HEK293 (cell line): ENCODE measurements around the gene ABI3BP.

ENCODE experiments used
- KLF9 ChIP-seq: fragments of 450-650 bp; formaldehyde crosslinking; IDR thresholded peaks from 2 replicates; pipeline ENCODE4 v1.5.1; 2016; ENCODE audit warnings: missing biosample characterization, missing genetic modification characterization, low read depth
- MZF1 ChIP-seq: fragments of 450-650 bp; formaldehyde crosslinking; IDR thresholded peaks from 2 replicates; pipeline ENCODE4 v1.5.1; 2017; ENCODE audit warnings: missing biosample characterization, missing genetic modification characterization, borderline replicate concordance
- ZBTB20 ChIP-seq: fragments of 450-650 bp; formaldehyde crosslinking; IDR thresholded peaks from 2 replicates; pipeline ENCODE4 v1.5.1; 2016; ENCODE audit warnings: missing biosample characterization, missing genetic modification characterization
- ZIC2 ChIP-seq: fragments of 450-650 bp; formaldehyde crosslinking; IDR thresholded peaks from 2 replicates; pipeline ENCODE4 v1.5.1; 2016; ENCODE audit warnings: missing biosample characterization, missing genetic modification characterization
- ZNF112 ChIP-seq: fragments of 450-650 bp; formaldehyde crosslinking; IDR thresholded peaks from 2 replicates; pipeline ENCODE4 v1.5.0; 2017; ENCODE audit warnings: missing biosample characterization, missing genetic modification characterization
- ZNF114 ChIP-seq: fragments of 450-650 bp; formaldehyde crosslinking; IDR thresholded peaks from 2 replicates; pipeline ENCODE4 v1.5.0; 2017; ENCODE audit warnings: missing biosample characterization, missing genetic modification characterization
- ZNF133 ChIP-seq: fragments of 450-650 bp; formaldehyde crosslinking; IDR thresholded peaks from 2 replicates; pipeline ENCODE4 v1.5.1; 2016; ENCODE audit warnings: missing biosample characterization, missing genetic modification characterization
- ZNF23 ChIP-seq: fragments of 450-650 bp; formaldehyde crosslinking; IDR thresholded peaks from 2 replicates; pipeline ENCODE4 v1.5.1; 2016; ENCODE audit warnings: missing biosample characterization, missing genetic modification characterization, borderline replicate concordance
- ZNF266 ChIP-seq: fragments of 450-650 bp; formaldehyde crosslinking; IDR thresholded peaks from 2 replicates; pipeline ENCODE4 v1.5.1; 2016; ENCODE audit warnings: missing biosample characterization, missing genetic modification characterization, low read depth
- ZNF335 ChIP-seq: fragments of 450-650 bp; formaldehyde crosslinking; conservative IDR thresholded peaks from 2 replicates; pipeline ENCODE4 v1.5.1; 2016; ENCODE audit warnings: missing biosample characterization, missing genetic modification characterization
- ZNF341 ChIP-seq: fragments of 450-650 bp; formaldehyde crosslinking; IDR thresholded peaks from 2 replicates; pipeline ENCODE4; 2016; ENCODE audit warnings: low read depth, missing biosample characterization, missing genetic modification characterization
- ZNF366 ChIP-seq: fragments of 450-650 bp; formaldehyde crosslinking; conservative IDR thresholded peaks from 2 replicates; pipeline ENCODE4 v1.5.1; 2016; ENCODE audit warnings: missing biosample characterization, missing genetic modification characterization
- ZNF416 ChIP-seq: fragments of 450-650 bp; formaldehyde crosslinking; IDR thresholded peaks from 2 replicates; pipeline ENCODE4 v1.5.1; 2016; ENCODE audit warnings: missing biosample characterization, missing genetic modification characterization
- ZNF426 ChIP-seq: fragments of 450-650 bp; formaldehyde crosslinking; IDR thresholded peaks from 2 replicates; pipeline ENCODE4 v1.5.1; 2017; ENCODE audit warnings: missing biosample characterization, missing genetic modification characterization, mild to moderate bottlenecking, inconsistent platforms, moderate library complexity
- ZNF501 ChIP-seq: fragments of 450-650 bp; formaldehyde crosslinking; IDR thresholded peaks from 2 replicates; pipeline ENCODE4 v1.5.1; 2016; ENCODE audit warnings: missing biosample characterization, missing genetic modification characterization
- ZNF530 ChIP-seq: fragments of 450-650 bp; formaldehyde crosslinking; IDR thresholded peaks from 2 replicates; pipeline ENCODE4 v1.5.1; 2016; ENCODE audit warnings: low read depth, missing biosample characterization, missing genetic modification characterization
- ZNF610 ChIP-seq: fragments of 450-650 bp; formaldehyde crosslinking; IDR thresholded peaks from 2 replicates; pipeline ENCODE4 v1.5.1; 2016; ENCODE audit warnings: missing biosample characterization, missing genetic modification characterization, borderline replicate concordance
- ZNF791 ChIP-seq: fragments of 450-650 bp; formaldehyde crosslinking; IDR thresholded peaks from 2 replicates; pipeline ENCODE4 v1.5.1; 2016; ENCODE audit warnings: missing biosample characterization, missing genetic modification characterization
- ZSCAN30 ChIP-seq: fragments of 450-650 bp; IDR thresholded peaks from 2 replicates; pipeline ENCODE4 v1.5.1; 2018; ENCODE audit warnings: missing biosample characterization, mild to moderate bottlenecking, missing genetic modification characterization, moderate library complexity
- TF ChIP-seq, protein P1 (sequence below): fragments of 450-650 bp; formaldehyde crosslinking; IDR thresholded peaks from 2 replicates; pipeline ENCODE4 v1.5.1; 2016; ENCODE audit warnings: missing biosample characterization, missing genetic modification characterization
- TF ChIP-seq, protein P2 (sequence below): sonication (generic); formaldehyde crosslinking; IDR thresholded peaks from 2 replicates; pipeline ENCODE4 v1.8.1; 2022; ENCODE audit warnings: mild to moderate bottlenecking, moderate library complexity, missing genetic modification reagents
- TF ChIP-seq, protein P3 (sequence below): fragments of 450-650 bp; formaldehyde crosslinking; IDR thresholded peaks from 2 replicates; pipeline ENCODE4 v1.5.1; 2016; ENCODE audit warnings: missing biosample characterization, missing genetic modification characterization
- TF ChIP-seq, protein P4 (sequence below): fragments of 450-650 bp; formaldehyde crosslinking; conservative IDR thresholded peaks from 2 replicates; pipeline ENCODE4 v1.5.1; 2016; ENCODE audit warnings: low read depth, missing biosample characterization, missing genetic modification characterization
- TF ChIP-seq, protein P5 (sequence below): fragments of 450-650 bp; formaldehyde crosslinking; IDR thresholded peaks from 2 replicates; pipeline ENCODE4 v1.5.1; 2016; ENCODE audit warnings: missing biosample characterization, missing genetic modification characterization
- TF ChIP-seq, protein P6 (sequence below): fragments of 450-650 bp; formaldehyde crosslinking; IDR thresholded peaks from 2 replicates; pipeline ENCODE4 v1.5.1; 2017; ENCODE audit warnings: missing biosample characterization, missing genetic modification characterization
- TF ChIP-seq, protein P7 (sequence below): fragments of 450-650 bp; formaldehyde crosslinking; IDR thresholded peaks from 2 replicates; pipeline ENCODE4 v1.5.1; 2016; ENCODE audit warnings: missing biosample characterization, missing genetic modification characterization

ABI3BP gene

DNA sequence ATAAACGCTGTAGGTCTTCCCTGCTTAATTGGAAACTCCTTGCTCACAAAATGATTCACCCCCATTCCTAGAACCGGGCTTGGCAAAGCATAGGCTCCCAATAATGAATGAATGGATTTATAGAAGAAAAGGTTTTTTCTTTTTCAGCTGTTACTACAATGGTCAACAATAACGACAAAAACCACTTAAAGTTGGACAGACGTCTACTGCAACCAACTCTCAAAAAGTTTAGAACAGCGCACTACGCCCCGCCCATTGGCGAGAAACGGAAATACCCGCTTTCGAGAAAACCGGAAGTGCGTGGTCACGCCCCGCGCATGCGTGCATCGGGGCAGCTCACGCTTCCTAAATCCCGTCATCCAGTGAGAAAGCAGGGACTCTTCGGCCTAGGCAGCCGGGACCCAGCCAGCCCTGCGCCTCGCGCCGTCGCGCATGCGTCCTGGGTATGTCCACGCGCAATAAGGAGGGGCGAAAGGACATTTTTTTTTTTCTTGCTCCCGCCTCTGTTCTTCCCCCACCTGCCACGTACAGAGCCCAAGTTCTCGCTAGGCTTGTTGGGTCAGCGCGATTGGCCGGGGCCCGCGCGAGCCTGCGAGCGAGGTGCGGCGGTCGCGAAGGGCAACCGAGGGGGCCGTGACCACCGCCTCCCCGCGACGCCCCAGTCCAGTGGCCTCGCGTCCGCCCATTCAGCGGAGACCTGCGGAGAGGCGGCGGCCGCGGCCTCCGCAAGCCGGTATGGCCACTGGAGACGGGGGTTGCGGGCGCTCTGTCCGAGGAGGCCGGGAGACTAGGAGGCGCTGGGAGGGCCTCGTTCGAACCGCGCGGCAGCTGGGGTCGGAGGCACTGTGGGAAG is 284.0 kb downstream of the ABI3BP start, which contains the start of gene TFG (continued):
- TF ChIP-seq, protein P1, sequence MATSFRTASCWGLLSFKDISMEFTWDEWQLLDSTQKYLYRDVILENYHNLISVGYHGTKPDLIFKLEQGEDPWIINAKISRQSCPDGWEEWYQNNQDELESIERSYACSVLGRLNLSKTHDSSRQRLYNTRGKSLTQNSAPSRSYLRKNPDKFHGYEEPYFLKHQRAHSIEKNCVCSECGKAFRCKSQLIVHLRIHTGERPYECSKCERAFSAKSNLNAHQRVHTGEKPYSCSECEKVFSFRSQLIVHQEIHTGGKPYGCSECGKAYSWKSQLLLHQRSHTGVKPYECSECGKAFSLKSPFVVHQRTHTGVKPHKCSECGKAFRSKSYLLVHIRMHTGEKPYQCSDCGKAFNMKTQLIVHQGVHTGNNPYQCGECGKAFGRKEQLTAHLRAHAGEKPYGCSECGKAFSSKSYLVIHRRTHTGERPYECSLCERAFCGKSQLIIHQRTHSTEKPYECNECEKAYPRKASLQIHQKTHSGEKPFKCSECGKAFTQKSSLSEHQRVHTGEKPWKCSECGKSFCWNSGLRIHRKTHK (tag by site-specific recombination), result no peak
- TF ChIP-seq ZNF23 (tag by site-specific recombination), result no peak
- TF ChIP-seq, protein P2, sequence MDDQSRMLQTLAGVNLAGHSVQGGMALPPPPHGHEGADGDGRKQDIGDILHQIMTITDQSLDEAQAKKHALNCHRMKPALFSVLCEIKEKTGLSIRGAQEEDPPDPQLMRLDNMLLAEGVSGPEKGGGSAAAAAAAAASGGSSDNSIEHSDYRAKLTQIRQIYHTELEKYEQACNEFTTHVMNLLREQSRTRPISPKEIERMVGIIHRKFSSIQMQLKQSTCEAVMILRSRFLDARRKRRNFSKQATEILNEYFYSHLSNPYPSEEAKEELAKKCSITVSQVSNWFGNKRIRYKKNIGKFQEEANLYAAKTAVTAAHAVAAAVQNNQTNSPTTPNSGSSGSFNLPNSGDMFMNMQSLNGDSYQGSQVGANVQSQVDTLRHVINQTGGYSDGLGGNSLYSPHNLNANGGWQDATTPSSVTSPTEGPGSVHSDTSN (CRISPR knock-in tag), result no peak
- TF ChIP-seq, protein P3, sequence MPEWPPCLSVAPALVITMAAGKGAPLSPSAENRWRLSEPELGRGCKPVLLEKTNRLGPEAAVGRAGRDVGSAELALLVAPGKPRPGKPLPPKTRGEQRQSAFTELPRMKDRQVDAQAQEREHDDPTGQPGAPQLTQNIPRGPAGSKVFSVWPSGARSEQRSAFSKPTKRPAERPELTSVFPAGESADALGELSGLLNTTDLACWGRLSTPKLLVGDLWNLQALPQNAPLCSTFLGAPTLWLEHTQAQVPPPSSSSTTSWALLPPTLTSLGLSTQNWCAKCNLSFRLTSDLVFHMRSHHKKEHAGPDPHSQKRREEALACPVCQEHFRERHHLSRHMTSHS (tag by site-specific recombination), result no peak
- TF ChIP-seq ZNF341 (tag by site-specific recombination), result peak; percentile 36; the same call in 1 of the 2 replicates
- TF ChIP-seq ZNF530 (tag by site-specific recombination), result no peak
- TF ChIP-seq ZNF610 (tag by site-specific recombination), result no peak
- TF ChIP-seq ZNF791 (tag by site-specific recombination), result no peak
- peak; percentile 48; the same call in 1 of the 2 replicates for TF ChIP-seq ZSCAN30 (tag by site-specific recombination)
- no peak; the same call in 1 of the 2 replicates for TF ChIP-seq ZBTB20 (tag by site-specific recombination)
- TF ChIP-seq, protein P4, sequence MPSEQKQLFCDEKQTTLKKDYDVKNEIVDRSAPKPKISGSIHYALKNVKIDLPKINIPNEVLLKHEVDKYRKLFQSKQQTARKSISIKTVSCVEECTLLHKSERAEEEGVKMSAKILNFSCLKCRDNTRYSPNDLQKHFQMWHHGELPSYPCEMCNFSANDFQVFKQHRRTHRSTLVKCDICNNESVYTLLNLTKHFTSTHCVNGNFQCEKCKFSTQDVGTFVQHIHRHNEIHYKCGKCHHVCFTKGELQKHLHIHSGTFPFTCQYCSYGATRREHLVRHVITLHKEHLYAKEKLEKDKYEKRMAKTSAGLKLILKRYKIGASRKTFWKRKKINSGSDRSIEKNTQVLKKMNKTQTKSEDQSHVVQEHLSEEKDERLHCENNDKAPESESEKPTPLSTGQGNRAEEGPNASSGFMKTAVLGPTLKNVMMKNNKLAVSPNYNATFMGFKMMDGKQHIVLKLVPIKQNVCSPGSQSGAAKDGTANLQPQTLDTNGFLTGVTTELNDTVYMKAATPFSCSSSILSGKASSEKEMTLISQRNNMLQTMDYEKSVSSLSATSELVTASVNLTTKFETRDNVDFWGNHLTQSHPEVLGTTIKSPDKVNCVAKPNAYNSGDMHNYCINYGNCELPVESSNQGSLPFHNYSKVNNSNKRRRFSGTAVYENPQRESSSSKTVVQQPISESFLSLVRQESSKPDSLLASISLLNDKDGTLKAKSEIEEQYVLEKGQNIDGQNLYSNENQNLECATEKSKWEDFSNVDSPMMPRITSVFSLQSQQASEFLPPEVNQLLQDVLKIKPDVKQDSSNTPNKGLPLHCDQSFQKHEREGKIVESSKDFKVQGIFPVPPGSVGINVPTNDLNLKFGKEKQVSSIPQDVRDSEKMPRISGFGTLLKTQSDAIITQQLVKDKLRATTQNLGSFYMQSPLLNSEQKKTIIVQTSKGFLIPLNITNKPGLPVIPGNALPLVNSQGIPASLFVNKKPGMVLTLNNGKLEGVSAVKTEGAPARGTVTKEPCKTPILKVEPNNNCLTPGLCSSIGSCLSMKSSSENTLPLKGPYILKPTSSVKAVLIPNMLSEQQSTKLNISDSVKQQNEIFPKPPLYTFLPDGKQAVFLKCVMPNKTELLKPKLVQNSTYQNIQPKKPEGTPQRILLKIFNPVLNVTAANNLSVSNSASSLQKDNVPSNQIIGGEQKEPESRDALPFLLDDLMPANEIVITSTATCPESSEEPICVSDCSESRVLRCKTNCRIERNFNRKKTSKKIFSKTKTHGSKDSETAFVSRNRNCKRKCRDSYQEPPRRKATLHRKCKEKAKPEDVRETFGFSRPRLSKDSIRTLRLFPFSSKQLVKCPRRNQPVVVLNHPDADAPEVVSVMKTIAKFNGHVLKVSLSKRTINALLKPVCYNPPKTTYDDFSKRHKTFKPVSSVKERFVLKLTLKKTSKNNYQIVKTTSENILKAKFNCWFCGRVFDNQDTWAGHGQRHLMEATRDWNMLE (tag by site-specific recombination), result peak; percentile 93
- TF ChIP-seq ZNF416 (tag by site-specific recombination), result no peak
- TF ChIP-seq, protein P5, sequence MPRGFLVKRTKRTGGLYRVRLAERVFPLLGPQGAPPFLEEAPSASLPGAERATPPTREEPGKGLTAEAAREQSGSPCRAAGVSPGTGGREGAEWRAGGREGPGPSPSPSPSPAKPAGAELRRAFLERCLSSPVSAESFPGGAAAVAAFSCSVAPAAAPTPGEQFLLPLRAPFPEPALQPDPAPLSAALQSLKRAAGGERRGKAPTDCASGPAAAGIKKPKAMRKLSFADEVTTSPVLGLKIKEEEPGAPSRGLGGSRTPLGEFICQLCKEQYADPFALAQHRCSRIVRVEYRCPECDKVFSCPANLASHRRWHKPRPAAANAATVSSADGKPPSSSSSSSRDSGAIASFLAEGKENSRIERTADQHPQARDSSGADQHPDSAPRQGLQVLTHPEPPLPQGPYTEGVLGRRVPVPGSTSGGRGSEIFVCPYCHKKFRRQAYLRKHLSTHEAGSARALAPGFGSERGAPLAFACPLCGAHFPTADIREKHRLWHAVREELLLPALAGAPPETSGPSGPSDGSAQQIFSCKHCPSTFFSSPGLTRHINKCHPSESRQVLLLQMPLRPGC, result no peak
- TF ChIP-seq ZNF114 (tag by site-specific recombination), result no peak
- peak; percentile 50; the same call in 1 of the 2 replicates for TF ChIP-seq ZNF501 (tag by site-specific recombination)
- no peak for TF ChIP-seq ZNF426
- peak; percentile 51 for TF ChIP-seq KLF9 (tag by site-specific recombination)
- TF ChIP-seq ZNF266 (tag by site-specific recombination), result no peak
- no peak for TF ChIP-seq ZIC2 (tag by site-specific recombination)
- TF ChIP-seq MZF1 (tag by site-specific recombination), result no peak
- TF ChIP-seq ZNF366, result peak; percentile 95
- TF ChIP-seq, protein P6, sequence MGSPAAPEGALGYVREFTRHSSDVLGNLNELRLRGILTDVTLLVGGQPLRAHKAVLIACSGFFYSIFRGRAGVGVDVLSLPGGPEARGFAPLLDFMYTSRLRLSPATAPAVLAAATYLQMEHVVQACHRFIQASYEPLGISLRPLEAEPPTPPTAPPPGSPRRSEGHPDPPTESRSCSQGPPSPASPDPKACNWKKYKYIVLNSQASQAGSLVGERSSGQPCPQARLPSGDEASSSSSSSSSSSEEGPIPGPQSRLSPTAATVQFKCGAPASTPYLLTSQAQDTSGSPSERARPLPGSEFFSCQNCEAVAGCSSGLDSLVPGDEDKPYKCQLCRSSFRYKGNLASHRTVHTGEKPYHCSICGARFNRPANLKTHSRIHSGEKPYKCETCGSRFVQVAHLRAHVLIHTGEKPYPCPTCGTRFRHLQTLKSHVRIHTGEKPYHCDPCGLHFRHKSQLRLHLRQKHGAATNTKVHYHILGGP (tag by site-specific recombination), result peak; percentile 41; the same call in 1 of the 2 replicates
- peak; percentile 51; the same call in 1 of the 2 replicates for TF ChIP-seq ZNF335
- no peak for TF ChIP-seq ZNF133
- no peak for TF ChIP-seq ZNF112 (tag by site-specific recombination)
- TF ChIP-seq, protein P7, sequence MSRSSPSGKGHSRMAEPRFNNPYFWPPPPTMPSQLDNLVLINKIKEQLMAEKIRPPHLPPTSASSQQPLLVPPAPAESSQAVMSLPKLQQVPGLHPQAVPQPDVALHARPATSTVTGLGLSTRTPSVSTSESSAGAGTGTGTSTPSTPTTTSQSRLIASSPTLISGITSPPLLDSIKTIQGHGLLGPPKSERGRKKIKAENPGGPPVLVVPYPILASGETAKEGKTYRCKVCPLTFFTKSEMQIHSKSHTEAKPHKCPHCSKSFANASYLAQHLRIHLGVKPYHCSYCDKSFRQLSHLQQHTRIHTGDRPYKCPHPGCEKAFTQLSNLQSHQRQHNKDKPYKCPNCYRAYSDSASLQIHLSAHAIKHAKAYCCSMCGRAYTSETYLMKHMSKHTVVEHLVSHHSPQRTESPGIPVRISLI (tag by site-specific recombination), result peak; percentile 95; the same call in 1 of the 2 replicates
